RWPE2 (cell line): ENCODE data around the gene GNAT1.

ENCODE experiments used
- ATAC-seq: fragments of 200-7000 bp; cut with Tn5 transposase; 3 replicates; pipeline ENCODE4 v1.9.1; 2021; ENCODE audit warnings: low read depth
- DNase-seq: peaks from one replicate; pipeline ENCODE4 v3.0.0-alpha.2; 2020; ENCODE audit warnings: low spot score
- H3K27ac ChIP-seq: fragments of 450-650 bp; 2 replicates; pipeline ENCODE4 v1.5.1; 2017; ENCODE audit warnings: mild to moderate bottlenecking; ENCODE audit not compliant: poor library complexity, severe bottlenecking
- H3K27me3 ChIP-seq: fragments of 250-450 bp; sonication (Bioruptor Pico); 2 replicates; pipeline ENCODE4 v1.5.1; 2021; ENCODE audit warnings: mild to moderate bottlenecking, moderate library complexity; ENCODE audit not compliant: insufficient read depth, poor library complexity, severe bottlenecking
- H3K36me3 ChIP-seq: fragments of 250-450 bp; sonication (Bioruptor Pico); 2 replicates; pipeline ENCODE4 v1.5.1; 2020; ENCODE audit warnings: low read depth, mild to moderate bottlenecking, moderate library complexity
- H3K4me1 ChIP-seq: fragments of 250-450 bp; sonication (Bioruptor Pico); 2 replicates; pipeline ENCODE4 v1.5.1; 2021; ENCODE audit warnings: mild to moderate bottlenecking, moderate library complexity; ENCODE audit not compliant: insufficient read depth, poor library complexity, severe bottlenecking
- H3K4me3 ChIP-seq: fragments of 250-450 bp; sonication (Bioruptor Pico); 2 replicates; pipeline ENCODE4 v1.5.1; 2021; ENCODE audit warnings: mild to moderate bottlenecking, moderate library complexity; ENCODE audit not compliant: severe bottlenecking
- H3K9me3 ChIP-seq: fragments of 250-450 bp; sonication (Bioruptor Pico); 2 replicates; pipeline ENCODE4 v1.5.1; 2021; ENCODE audit warnings: mild to moderate bottlenecking, moderate library complexity; ENCODE audit not compliant: severe bottlenecking
- TF ChIP-seq, protein P1 (sequence below): fragments of 450-650 bp; IDR thresholded peaks from one replicate; pipeline ENCODE4 v1.5.1; 2017; ENCODE audit warnings: mild to moderate bottlenecking, moderate library complexity; ENCODE audit not compliant: poor library complexity, severe bottlenecking

The GNAT1 gene

GRCh38 chr3:50245831-50246516 lies 54.6 kb downstream of the GNAT1 start:
- no peaks in the 10 kb centered on the region for H3K9me3 ChIP-seq
- peaks cover 30% of the 10 kb centered on the region for H3K36me3 ChIP-seq
- H3K4me3 ChIP-seq, result peak overlapping the region; percentile 4
- DNase-seq (peak; percentile 93), ATAC-seq (peak; percentile 69)
- TF ChIP-seq, protein P1, sequence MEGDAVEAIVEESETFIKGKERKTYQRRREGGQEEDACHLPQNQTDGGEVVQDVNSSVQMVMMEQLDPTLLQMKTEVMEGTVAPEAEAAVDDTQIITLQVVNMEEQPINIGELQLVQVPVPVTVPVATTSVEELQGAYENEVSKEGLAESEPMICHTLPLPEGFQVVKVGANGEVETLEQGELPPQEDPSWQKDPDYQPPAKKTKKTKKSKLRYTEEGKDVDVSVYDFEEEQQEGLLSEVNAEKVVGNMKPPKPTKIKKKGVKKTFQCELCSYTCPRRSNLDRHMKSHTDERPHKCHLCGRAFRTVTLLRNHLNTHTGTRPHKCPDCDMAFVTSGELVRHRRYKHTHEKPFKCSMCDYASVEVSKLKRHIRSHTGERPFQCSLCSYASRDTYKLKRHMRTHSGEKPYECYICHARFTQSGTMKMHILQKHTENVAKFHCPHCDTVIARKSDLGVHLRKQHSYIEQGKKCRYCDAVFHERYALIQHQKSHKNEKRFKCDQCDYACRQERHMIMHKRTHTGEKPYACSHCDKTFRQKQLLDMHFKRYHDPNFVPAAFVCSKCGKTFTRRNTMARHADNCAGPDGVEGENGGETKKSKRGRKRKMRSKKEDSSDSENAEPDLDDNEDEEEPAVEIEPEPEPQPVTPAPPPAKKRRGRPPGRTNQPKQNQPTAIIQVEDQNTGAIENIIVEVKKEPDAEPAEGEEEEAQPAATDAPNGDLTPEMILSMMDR, result peak; percentile 98
- H3K27me3 ChIP-seq, result no peaks in the 10 kb centered on the region
- H3K27ac ChIP-seq, result peak overlapping the region; percentile 93
- peaks cover 33% of the 10 kb centered on the region for H3K4me1 ChIP-seq

GRCh38 chr3:50246517-50246954 lies 55.1 kb downstream of the GNAT1 start:
- H3K4me3 ChIP-seq, result no peak overlapping the region
- H3K4me1 ChIP-seq, result peaks cover 39% of the 10 kb centered on the region
- ATAC-seq, result peak; percentile 80
- H3K27me3 ChIP-seq, result no peaks in the 10 kb centered on the region
- H3K27ac ChIP-seq, result peak overlapping the region; percentile 93
- TF ChIP-seq, protein P1, result peak; percentile 82
- DNase-seq, result peak; percentile 97
- peaks cover 33% of the 10 kb centered on the region for H3K36me3 ChIP-seq
- no peaks in the 10 kb centered on the region for H3K9me3 ChIP-seq
